Measurements from ENCODE around the gene ILF3.
"Not testable (repeated sequence)": the region's sequence is repeated elsewhere in the genome, so short reads cannot be mapped to it uniquely, and the experiment has no call there.

- TF ChIP-seq CTCF (IDR thresholded peaks at IDR 0.05; ENCODE audit: insufficient read depth, low read length, poor library complexity, severe bottlenecking); EZH2phosphoT487 (conservative IDR thresholded peaks at IDR 0.05; ENCODE audit: low read length): not testable (repeated sequence)
Measured at GRCh38 chr19:10671922-10672321, 17.8 kb downstream of the ILF3 start.
